HG02678 (cell line): ENCODE measurements around the gene LYRM4.

Source experiments
- ATAC-seq: cut with Tn5 transposase; IDR thresholded peaks from one replicate; pipeline ENCODE4 v1.9.1; 2021; ENCODE audit warnings: mild to moderate bottlenecking, moderate library complexity; ENCODE audit not compliant: unreplicated experiment

Gene LYRM4

DNA sequence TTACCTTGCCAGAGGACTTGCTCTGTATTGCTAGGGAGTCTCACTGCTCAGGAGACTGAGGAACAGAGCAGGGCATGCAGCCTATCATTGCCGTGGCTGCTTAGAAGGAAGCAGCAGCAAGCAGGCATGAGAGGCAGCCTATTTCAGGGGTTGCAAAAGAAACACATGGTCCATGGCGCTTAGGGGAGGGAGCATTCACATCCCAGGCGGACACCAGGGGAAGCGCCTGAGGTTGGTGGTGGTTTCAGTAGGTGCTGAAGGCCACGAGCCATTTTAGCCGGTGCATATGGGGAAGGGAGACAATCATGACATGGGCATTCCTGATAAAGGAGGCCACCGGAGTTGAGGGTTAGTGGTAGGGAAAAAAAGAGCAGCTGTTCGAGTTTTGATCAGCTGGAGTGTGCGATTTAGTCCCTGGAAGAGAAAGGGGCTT lies 21.5 kb upstream of the LYRM4 start:
- ATAC-seq = no peak

DNA sequence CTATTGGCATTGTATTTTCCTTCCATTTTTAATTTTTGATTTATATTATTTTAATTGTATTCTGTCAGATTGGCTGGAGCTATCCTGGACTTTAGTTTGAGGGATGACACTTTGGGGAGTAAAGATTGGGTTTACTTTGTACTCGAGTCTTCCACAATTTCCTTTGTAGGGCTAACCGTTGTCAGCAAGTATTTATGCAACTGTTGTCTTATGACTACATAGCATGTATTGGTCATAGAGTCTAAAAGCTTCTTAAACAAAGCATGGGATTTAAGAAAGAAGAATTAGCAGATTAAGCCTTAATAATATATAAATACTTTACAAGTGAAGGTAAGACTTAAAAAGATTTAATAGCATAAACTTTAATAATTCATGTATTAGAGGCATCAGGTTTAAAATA lies 20.2 kb upstream of the LYRM4 start:
- no peak for ATAC-seq

DNA sequence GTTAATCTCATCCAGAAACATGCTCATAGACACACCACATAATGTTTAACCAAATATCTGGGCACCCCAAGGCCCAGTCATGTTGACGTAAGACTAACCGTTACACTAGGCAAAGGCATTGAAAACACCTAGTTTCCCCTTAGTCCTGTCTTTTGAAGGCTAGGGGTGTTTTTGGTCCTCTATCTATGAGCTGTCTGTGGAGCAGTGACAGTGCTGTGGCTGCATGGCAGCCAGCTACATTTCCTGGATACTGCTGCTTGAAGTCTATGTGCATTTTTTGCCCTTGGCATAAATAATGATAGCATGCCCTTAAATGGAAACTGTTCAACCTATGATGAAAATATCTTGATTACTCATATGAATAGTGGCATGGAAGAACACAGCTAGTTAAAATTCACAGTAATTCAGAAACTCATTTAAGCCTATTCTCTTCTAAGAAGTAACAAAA lies 19.2 kb upstream of the LYRM4 start:
- no peak for ATAC-seq

DNA sequence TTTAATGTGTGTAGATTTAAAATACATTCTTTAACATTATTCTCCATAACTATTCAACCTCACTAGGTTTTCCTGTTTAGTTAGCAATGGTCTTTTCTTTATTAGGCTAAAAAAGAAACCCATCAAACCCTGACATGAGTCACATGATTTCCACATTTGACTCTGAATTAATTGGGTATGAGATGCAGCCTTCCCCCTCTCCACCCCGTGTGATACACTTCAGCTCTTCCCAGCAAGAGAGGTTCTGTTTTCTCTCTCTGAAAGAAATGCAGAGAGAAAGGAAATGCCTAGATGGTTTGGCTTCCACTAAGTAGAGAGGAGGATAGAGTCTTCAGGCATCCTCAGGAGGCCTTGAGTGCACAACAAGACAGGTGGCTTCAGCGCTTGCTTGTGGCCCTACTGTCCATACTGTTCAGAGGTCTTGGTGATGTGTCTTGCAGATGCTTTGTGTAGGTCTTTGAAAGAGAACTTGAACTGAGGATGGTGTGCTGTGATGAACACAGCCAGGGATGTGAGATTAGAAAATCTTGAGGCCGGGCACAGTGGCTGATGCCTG lies 17.9 kb upstream of the LYRM4 start:
- no peak for ATAC-seq

DNA sequence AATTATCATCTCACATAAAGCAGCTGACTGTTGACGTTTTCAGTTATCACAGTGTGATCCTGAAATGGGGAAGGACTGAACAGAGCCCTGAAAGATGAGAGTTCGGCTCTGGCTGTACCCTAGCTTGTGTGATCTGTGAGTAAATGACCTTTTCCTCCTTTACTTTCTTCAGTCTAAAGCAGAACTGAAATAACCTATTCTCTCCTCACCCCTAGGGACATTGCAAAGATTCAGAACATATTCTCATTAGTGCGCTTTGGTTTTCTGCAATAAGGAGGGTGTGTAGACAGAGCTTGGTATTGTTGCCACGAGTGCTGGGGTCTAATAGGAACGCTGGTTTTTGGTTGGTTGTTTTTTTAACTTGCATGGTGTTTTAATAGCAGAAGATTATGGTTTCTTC lies 17.3 kb upstream of the LYRM4 start:
- ATAC-seq = no peak

DNA sequence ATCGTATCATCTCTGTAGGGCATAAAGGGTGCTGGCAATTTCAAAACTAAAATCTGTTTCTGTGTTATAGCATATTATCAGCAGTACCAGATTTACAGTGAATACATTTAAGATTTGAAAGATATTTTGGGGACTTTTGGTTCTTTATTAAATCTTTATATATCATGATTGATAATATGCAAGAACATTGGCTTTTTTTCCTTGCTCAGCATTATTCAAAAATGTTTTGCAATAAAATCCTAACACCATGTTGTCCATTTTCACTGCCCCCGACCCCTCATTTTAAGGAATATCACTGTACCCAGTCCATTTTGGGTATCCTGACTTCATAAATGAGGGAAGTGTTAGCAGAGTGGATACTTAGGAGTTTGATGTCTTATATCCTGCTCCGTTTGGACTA lies 16.8 kb upstream of the LYRM4 start:
- no peak for ATAC-seq

DNA sequence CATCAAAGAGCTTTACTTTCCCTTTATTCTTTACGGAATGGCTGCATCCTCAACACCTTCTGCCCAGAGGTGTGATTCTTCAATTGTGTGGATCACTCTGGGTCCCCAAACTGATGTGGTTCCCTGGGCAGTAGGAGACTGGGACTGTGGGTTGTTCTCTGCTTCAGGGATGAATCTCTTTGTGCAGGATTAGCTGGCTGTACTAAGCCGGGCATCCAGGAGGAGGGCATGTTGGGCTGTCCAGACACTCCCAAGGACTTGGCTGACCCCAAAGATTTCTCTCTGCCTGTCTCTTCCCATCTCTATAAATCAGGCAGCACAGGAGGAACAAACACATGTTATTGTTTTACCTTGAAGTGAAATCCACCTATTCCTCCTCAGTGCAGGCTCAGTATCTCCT lies 15.8 kb upstream of the LYRM4 start:
- no peak for ATAC-seq

DNA sequence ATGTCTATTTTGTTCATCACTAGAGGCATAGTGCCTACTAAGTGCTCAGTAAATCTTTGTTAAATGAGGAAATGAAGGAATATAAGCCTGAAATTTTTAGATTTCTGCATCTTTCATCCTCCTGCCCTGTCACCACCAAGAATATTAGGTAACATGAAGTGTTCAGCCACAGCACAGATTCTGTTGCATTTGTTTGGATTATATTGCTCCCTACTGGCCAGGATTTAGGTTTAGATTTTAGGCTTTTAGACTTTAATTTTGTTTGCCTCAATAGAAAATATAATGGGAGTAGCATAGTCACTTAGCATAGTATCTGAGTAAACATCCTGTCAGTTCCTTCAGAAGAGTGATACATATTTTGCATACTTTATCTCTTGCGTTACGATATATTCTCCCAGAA lies 14.7 kb upstream of the LYRM4 start:
- no peak for ATAC-seq

DNA sequence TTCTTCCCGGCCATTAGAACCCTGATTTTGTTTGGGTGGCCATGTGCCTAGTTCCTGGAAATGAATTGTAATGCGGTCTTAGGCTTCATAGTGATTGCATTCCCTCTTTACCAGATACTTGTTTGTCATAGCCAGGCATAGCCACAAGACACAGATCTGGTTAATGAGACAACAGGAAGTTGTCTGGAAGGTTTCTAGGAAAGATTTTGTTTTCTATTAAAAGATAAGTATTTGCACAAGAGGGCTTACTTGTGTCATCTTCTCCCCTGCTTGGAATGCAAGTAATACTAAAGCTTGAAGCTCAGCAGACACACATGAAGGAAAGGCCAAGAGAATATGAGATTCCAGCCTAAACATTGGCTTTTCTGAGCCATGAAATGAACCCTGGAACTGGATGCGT lies 13.5 kb upstream of the LYRM4 start:
- ATAC-seq = no peak

DNA sequence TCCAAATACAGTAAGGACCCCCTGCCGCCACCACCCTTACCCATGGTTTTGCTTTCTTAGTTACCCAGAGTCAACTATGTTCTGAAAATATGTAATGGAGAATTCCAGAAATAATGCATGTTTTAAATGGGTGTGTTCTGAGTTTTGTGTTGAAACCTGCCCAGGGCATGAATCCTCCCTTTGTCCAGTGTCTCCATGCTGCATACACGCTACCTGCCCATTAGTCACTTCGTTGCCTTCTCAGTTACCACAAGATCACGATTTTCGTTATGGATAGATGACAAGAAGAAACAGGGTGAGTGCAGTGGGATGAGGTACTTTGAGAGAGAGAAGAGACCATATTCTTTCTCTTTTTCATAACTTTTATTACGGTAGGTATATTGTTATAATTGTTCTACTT lies 11.2 kb upstream of the LYRM4 start:
- ATAC-seq = no peak

DNA sequence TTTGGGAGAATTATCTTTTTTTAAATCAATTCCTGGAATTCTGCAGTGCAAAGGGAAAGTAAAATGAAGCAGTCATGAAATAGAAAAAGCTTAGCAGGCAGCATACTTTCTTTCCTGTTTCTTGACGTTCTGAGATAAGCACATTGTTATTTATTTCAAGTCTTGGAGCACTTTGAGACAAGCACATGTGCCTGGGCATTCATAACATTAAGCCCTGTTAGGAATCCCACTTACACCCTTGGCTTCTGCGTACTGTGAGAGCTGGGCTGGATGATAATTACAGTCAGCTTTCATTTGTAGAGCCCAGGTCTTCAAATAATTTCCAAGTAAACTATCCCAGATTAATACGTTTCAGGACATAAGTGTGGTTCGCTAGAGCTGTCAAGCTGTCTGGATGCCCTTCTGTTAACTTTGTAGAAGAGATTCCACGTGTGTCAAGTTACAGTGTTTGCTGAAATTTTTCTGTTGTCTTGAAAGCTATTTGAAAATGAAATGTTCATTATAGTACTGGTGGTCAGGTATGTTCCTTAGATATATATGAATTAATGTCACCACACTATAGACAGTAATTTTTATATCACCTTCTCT lies 9.4 kb upstream of the LYRM4 start:
- no peak for ATAC-seq

DNA sequence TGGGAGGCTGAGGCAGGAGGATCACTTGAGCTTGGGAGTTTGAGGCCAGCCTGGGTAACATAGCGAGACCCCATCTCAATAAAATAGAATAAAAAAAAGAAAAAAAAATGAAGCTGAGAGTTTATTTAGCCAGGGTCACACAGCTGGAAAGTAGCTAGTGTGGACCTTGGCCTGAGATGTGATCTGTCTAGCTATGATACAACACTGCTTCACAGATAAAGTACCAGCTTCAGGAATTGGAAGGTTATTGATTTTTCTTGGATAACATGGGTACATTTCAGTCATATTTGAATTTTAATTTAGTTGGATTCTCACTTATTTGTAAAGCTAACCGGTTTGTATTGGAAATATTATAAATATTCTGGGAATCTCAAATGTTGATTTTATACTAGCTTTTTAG lies 5.7 kb upstream of the LYRM4 start:
- no peak for ATAC-seq

DNA sequence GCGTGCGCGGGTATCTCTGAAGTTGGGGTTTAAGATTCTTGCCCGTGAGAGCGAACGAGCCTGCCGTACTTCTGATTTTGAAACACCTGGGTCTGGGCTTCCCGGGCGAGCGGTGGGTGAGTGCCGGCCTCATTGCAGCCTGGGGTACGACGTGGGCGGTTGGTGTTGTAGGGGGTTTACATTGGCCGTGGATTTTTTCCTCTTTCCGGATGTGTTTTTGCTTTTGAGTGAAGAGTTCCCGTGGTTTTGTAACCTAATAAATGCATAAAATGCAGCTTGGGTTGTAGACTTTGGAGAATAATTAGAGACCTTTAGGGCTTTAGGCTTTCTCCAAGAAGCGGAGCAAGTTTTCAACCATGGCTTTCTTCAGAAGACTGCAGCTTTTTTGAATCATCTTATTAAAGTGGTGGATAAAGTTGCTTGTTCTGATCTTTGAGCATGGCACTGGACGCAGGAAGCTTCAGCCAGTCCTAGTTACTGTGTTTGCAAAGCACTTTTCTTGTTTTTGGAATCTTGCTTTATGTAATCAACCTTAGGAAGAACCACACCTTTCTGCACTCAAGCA lies 877 bp upstream of the LYRM4 start:
- no peak for ATAC-seq

DNA sequence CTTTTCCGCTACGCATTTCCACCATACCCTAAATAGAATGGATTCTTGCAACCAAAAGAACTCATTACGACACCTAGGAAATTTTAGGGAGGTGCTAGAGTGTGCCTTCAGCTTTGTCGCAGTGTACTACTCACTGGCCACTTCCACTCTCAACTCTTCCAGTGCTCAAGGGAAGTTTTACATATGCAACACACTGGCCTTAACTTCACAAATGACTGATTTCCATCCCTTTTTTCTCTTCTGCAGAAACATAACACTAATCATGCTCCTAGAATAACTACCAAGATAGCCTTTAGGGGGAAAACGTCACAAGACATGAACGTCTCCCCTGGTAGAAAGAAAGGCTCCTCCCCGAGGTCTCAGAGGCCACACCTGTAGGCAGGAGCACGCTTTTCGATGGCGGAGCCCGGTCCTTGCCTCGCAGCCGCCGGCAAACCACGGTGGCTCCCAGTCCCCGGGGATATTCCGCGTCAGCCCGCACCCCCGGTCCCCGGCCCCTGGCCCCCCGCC lies 584 bp downstream of the LYRM4 start:
- ATAC-seq = peak; percentile 69

DNA sequence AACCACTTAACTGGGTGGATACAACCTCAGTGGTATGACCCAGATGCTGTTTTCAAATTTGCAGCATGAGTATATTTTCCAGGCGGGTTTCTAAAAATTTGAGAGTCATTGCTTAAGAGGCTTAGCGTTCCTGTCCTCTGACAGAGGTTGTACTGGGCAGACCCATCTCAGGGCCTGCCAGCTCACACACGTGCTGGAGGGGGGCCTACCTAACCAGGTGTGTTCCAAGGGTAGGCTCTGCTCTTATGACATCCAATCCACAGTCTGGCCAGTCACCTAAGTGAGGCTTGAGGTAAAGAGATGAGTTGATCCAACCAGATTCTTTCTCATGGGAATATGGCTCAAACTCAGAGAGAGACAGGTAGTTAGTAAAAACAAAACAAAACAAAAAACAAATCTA lies 1.3 kb downstream of the LYRM4 start:
- ATAC-seq = no peak

DNA sequence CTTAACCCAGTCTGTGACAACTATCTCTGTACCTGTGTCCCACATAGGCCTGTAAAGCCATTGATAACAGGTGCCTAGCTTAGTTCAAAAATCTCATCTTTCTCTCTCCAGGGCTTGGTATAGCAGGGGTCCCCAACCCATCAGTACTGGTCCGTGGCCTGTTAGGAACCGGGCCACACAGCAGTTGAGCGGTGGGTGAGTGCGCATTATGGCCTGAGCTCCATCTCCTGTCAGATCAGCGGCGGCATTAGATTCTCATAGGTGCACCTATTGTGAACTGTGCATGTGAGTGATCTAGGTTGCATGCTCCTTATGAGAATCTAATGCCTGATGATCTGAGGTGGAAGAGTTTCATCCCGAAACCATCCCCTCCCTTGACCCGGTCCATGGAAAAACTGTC lies 3.4 kb downstream of the LYRM4 start:
- no peak for ATAC-seq

DNA sequence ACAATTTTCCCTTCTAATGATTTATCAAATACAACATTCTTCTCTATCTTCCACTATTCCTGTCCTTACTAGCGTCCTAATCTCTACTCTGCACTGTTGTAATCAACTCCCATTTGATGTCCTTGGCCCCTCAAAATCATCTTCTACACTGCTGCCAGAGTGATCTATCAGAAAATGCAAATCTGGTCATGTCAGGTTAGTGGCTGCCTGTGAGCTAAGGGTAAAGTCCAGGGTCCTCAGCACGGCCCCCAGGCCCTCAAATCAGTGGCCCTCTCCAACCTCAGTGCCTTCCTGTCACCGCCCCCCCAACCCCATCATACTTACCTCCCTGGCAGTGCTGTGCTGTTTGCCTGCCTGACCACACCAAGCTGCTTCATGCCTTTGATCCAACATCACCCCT lies 3.8 kb downstream of the LYRM4 start:
- ATAC-seq = no peak

DNA sequence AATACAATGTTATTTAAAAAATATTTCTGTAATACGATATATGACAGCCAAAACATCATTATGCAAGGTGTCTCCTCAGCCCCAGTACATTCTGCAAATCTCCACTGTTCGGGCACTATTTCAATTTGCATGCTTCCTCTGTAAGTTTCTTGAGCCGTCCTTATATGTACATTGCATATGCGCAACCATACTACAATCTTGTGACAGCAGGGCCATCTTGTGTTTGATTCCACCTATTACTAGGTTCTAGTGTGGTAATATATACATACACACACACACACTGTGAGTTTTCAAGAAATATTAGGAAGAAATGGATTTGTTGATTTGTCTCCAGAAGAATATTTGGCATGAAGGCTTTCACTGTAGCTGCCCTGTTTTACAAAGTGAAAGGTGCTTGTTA lies 9.8 kb downstream of the LYRM4 start:
- no peak for ATAC-seq

DNA sequence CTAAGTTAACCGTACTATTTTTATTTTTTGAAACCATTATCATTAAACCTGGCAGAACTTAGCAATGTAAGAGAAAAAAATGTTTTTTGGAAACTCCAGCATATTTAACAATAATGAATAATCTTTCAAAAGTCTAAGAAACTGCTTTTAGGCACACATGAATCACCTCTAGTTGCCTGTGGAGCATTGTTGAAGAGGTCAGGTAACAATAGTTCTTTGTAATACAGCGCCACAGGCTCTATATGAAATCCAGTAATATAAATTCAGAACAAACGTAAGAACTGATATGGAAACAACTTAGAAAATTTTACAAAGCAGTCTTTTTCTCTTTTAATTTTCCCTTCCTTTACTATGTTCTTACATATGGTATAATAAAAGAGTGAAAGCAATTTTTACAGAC lies 10.3 kb downstream of the LYRM4 start:
- ATAC-seq = no peak

DNA sequence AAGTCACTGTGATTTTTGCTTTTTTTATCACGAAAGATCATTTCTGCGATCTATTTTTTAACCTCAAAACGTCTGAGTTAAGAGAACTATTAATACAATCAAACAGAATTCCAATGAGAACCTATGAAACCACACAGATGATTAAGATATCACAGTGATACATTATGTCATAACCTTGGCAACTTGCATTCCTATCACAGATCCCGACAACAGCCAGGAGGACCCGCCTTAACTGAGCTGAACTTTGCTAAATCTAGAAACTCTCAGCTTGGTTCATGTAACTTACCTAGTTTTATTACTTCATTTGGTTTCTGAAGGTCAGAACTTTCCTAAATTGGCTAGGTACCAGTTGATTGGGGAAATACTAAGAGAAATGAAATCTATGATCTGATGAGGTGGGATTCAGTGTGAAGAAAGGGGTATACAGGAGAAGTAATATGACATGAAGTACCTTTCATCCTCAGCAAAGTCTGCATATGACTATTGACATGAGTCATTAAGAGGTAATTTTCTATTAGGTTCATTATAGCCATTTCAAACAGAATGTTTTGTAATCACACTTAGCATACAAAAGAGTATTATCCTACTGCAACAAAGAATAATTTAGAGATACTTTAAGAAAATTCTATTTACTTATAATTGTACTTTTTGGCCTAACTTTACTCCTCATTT lies 11.2 kb downstream of the LYRM4 start:
- no peak for ATAC-seq

DNA sequence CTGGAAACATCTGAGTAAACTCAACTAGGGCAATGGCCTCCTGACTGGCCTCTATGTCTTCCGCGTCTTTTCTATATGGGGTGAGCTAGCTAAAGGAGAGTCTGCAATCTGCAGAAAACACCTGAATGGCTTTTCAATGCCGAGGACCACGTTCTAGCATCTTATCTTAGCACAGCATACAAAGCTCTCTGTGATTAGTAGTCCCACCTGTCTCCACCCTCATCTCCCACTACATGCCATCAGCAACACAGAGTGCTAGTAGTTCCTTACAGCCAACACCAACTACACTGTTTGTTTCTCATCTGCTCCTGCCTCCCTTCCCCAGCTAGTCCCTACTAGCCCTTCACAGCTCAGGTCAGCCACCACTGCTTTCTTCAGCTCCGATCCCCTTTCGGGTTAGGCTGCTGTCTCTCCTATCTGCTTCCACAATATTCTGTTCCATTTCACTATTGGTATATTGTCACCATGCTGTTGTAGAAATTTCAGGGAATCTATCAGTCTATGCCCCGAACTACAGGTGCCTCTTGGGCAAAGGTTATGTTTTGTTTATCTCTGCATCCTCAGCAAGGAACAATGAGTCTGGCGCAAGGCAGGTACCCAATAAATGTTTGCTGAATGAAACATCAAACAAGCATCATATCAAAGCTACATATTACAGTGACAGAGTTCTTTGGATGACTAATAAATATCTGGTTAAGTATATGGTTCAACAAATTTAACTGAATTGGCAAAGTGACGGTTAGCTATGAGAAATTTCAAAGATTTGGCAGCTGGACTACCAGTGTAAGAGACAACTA lies 12.2 kb downstream of the LYRM4 start:
- ATAC-seq = no peak
